H1 (cell line): ENCODE results near the gene DAAM1. TPM values are rescaled to one million over a fixed set of nuclear protein-coding genes. Genes with fewer than 3 reads are reported as not detected.

ENCODE experiments used
- CTCF ChIA-PET: fragments of 300-600 bp; sonication (Branson Sonifier 250); formaldehyde crosslinking; loops from one replicate; lab custom pipeline; 2021; ENCODE audit not compliant: partially characterized antibody; lab: Charles Lee
- POLR2A ChIA-PET: fragments of 300-600 bp; sonication (Branson Sonifier 250); formaldehyde crosslinking; loops from one replicate; lab custom pipeline; 2021; ENCODE audit warnings: inconsistent platforms; ENCODE audit not compliant: partially characterized antibody; lab: Charles Lee
- DNase-seq, 2 experiments: peaks; one replicate each; pipeline versions ENCODE4 v3.0.0 to v3.0.0-alpha.2; 2010 to 2022; ENCODE audit warnings: low spot score in 2 of 2, low read depth in 1 of 2, mixed read lengths in 1 of 2
- FAIRE-seq: peaks from 2 replicates; lab custom pipeline; 2011; peaks lifted over from hg19 to GRCh38; lab: Jason Lieb, UNC
- H2AFZ ChIP-seq: 2 replicates; pipeline ENCODE4 v1.8.1; 2012; ENCODE audit warnings: low read length, inconsistent platforms
- H2AK5ac ChIP-seq: 2 replicates; pipeline ENCODE4 v1.6.1; 2013; ENCODE audit warnings: low read depth, low read length
- H2BK120ac ChIP-seq: replicated peaks from 2 replicates; pipeline ENCODE3; 2013; ENCODE audit warnings: low read depth, low read length, inconsistent platforms
- H2BK12ac ChIP-seq: 2 replicates; pipeline ENCODE4 v1.6.1; 2013; ENCODE audit warnings: low read depth, low read length
- H2BK15ac ChIP-seq: 2 replicates; pipeline ENCODE4 v1.6.1; 2013; ENCODE audit warnings: low read length
- H2BK20ac ChIP-seq: 2 replicates; pipeline ENCODE4 v1.6.1; 2013; ENCODE audit warnings: low read length
- H2BK5ac ChIP-seq: 2 replicates; pipeline ENCODE4 v1.6.1; 2013; ENCODE audit warnings: low read depth, low read length
- H3K14ac ChIP-seq: 2 replicates; pipeline ENCODE4 v1.6.1; 2013; ENCODE audit warnings: inconsistent platforms; ENCODE audit not compliant: insufficient read length
- H3K18ac ChIP-seq: 2 replicates; pipeline ENCODE4 v1.6.1; 2013; ENCODE audit warnings: low read length; ENCODE audit errors: extremely low read depth
- H3K23ac ChIP-seq: 2 replicates; pipeline ENCODE4 v1.6.1; 2013; ENCODE audit warnings: inconsistent platforms; ENCODE audit not compliant: insufficient read length
- H3K23me2 ChIP-seq: 2 replicates; pipeline ENCODE4 v1.6.1; 2013; ENCODE audit warnings: low read depth, low read length
- H3K27ac ChIP-seq: 2 replicates; pipeline ENCODE4 v1.6.1; 2011; ENCODE audit warnings: low read depth, low read length, inconsistent platforms
- H3K27me3 ChIP-seq, 4 experiments: replicated peaks in 1 of 4; 1 replicate in 1 of 4; 2 replicates in 3 of 4; pipeline versions ENCODE4 v1.6.1 to v1.8.1; 2011 to 2013; ENCODE audit warnings: low read length in 3 of 4, mild to moderate bottlenecking in 3 of 4, inconsistent platforms in 2 of 4, mixed read lengths in 2 of 4, moderate library complexity in 1 of 4; ENCODE audit not compliant: control insufficient read depth in 3 of 4, insufficient read depth in 3 of 4; ENCODE audit errors: extremely low read depth in 1 of 4
- H3K36me3 ChIP-seq, 4 experiments: 2 replicates each; pipeline versions ENCODE4 v1.6.1 to v1.8.1; 2011 to 2013; ENCODE audit warnings: mild to moderate bottlenecking in 4 of 4, low read length in 3 of 4, moderate library complexity in 2 of 4, control low read depth in 1 of 4, inconsistent platforms in 1 of 4; ENCODE audit not compliant: insufficient read depth in 4 of 4, control insufficient read depth in 2 of 4
- H3K4ac ChIP-seq: replicated peaks from 2 replicates; pipeline ENCODE3; 2013; ENCODE audit warnings: low read length, low read depth, mixed read lengths, inconsistent platforms; ENCODE audit not compliant: insufficient read length
- H3K4me1 ChIP-seq, 4 experiments: replicated peaks in 1 of 4; 1 replicate in 1 of 4; 2 replicates in 3 of 4; pipeline versions ENCODE4 v1.6.1 to v1.8.1; 2011 to 2013; ENCODE audit warnings: low read length in 3 of 4, inconsistent platforms in 2 of 4, mixed read lengths in 1 of 4; ENCODE audit not compliant: insufficient read depth in 4 of 4, control insufficient read depth in 3 of 4
- H3K4me2 ChIP-seq, 2 experiments: 2 replicates each; pipeline versions ENCODE4 v1.6.1 to v1.8.1; 2011 to 2013; ENCODE audit warnings: low read depth in 2 of 2, low read length in 2 of 2, control low read depth in 1 of 2, inconsistent platforms in 1 of 2, mild to moderate bottlenecking in 1 of 2; ENCODE audit not compliant: insufficient read depth in 1 of 2
- H3K4me3 ChIP-seq, 4 experiments: fragments of 200-600, 300-600 bp in 1 of 4; sonication (generic), shearing (Covaris generic), sonication (Bioruptor Twin) in 1 of 4; 2 replicates each; pipeline versions ENCODE4 v1.5.1 to v1.8.1; 2011 to 2016; ENCODE audit warnings: low read length in 4 of 4, low read depth in 3 of 4, control low read depth in 2 of 4, inconsistent platforms in 2 of 4, mild to moderate bottlenecking in 2 of 4, mixed read lengths in 1 of 4, moderate library complexity in 1 of 4; ENCODE audit not compliant: insufficient read depth in 2 of 4; ENCODE audit errors: extremely low read depth in 1 of 4
- H3K56ac ChIP-seq: replicated peaks from 2 replicates; pipeline ENCODE3; 2013; ENCODE audit warnings: low read depth, mild to moderate bottlenecking, mixed read lengths, low read length, inconsistent platforms; ENCODE audit not compliant: insufficient read length
- H3K79me1 ChIP-seq: 2 replicates; pipeline ENCODE4 v1.6.1; 2013; ENCODE audit warnings: low read depth, low read length, control low read depth
- H3K79me2 ChIP-seq, 2 experiments: 2 replicates each; pipeline versions ENCODE4 v1.6.1 to v1.8.1; 2012 to 2013; ENCODE audit warnings: low read length in 2 of 2, mild to moderate bottlenecking in 2 of 2, inconsistent platforms in 1 of 2; ENCODE audit not compliant: insufficient read depth in 2 of 2, control insufficient read depth in 1 of 2
- H3K9ac ChIP-seq, 4 experiments: replicated peaks in 1 of 4; 1 replicate in 1 of 4; 2 replicates in 3 of 4; pipeline versions ENCODE4 v1.6.1 to v1.8.1; 2011 to 2013; ENCODE audit warnings: low read depth in 3 of 4, low read length in 3 of 4, control low read depth in 2 of 4, mild to moderate bottlenecking in 2 of 4, moderate library complexity in 2 of 4, inconsistent platforms in 1 of 4; ENCODE audit errors: extremely low read depth in 1 of 4
- H3K9me3 ChIP-seq, 2 experiments: 2 replicates each; pipeline versions ENCODE4 v1.6.1 to v1.8.1; 2012 to 2013; ENCODE audit warnings: mild to moderate bottlenecking in 2 of 2, moderate library complexity in 2 of 2, control low read depth in 1 of 2, inconsistent platforms in 1 of 2, low read depth in 1 of 2, low read length in 1 of 2, mixed read lengths in 1 of 2; ENCODE audit not compliant: insufficient read depth in 2 of 2
- H4K20me1 ChIP-seq, 2 experiments: replicated peaks in 1 of 2; 2 replicates each; pipeline versions ENCODE3 to v1.8.1; 2011 to 2013; ENCODE audit warnings: inconsistent platforms in 2 of 2, low read length in 2 of 2, mild to moderate bottlenecking in 1 of 2; ENCODE audit not compliant: insufficient read depth in 2 of 2, control insufficient read depth in 1 of 2
- H4K5ac ChIP-seq: 2 replicates; pipeline ENCODE4 v1.6.1; 2013; ENCODE audit warnings: low read length, low read depth, mixed read lengths, inconsistent platforms; ENCODE audit not compliant: insufficient read length
- H4K8ac ChIP-seq: 2 replicates; pipeline ENCODE4 v1.8.0; 2013; ENCODE audit warnings: mild to moderate bottlenecking, moderate library complexity, low read length, inconsistent platforms; ENCODE audit not compliant: insufficient read depth; ENCODE audit errors: extremely low read depth
- H4K91ac ChIP-seq: replicated peaks from 2 replicates; pipeline ENCODE3; 2013; ENCODE audit warnings: low read length, mixed read lengths, inconsistent platforms; ENCODE audit not compliant: insufficient read length
- SIRT6 ChIP-seq: IDR thresholded peaks from one replicate; pipeline ENCODE4 v1.7.1; 2012; ENCODE audit warnings: low read length, inconsistent platforms
- WGBS, 2 experiments: shearing (Covaris generic) in 1 of 2; methylation state at CpG; one replicate each; pipeline versions ENCODE4 v1.1.6 to v1.1.7; 2013 to 2015; ENCODE audit warnings: low lambda C conversion rate in 2 of 2, mixed read lengths in 2 of 2, inconsistent platforms in 1 of 2, low coverage in 1 of 2, missing lambda C conversion rate in 1 of 2; ENCODE audit not compliant: insufficient replicate concordance in 2 of 2, insufficient coverage in 1 of 2, insufficient read length in 1 of 2; ENCODE audit errors: extremely low coverage in 1 of 2, missing lambda C conversion rate in 1 of 2; 5-methylcytosine and 5-hydroxymethylcytosine counted together
- polyA plus RNA-seq, 7 experiments: library from polyadenylated mRNA; depleted of rRNA in 3 of 7; stranded (reverse) in 5 of 7; unstranded in 2 of 7; fragments of >200 nt in 5 of 7; fragments of 200-250 nt in 2 of 7; gene quantifications; 1 replicate in 5 of 7; 2 replicates in 1 of 7; 4 replicates in 1 of 7; pipeline versions ENCODE4 v1.2.1 to v1.2.3, GENCODE V29; 2011 to 2013; ENCODE audit warnings: missing spikeins in 2 of 7, mixed read lengths in 2 of 7
- total RNA-seq: library from RNA; stranded (reverse); fragmentation: NEBNext Ultra II Directional; extraction: Animal tissue kit (Norgen Biotek cat#: 25700); gene quantifications from 2 replicates; pipeline ENCODE4 v1.2.1, GENCODE V29; 2021

The DAAM1 gene
- total and polyA plus RNA-seq, 2 of the 8 experiments (the other 6 are each of a cell fraction or from before 2014, with no cell fraction given): 5.0 to 44.9 TPM

GRCh38 chr14:59277659-59278058, 89.2 kb downstream of the DAAM1 start:
- 89% methylated on average over 2 of the region's 2 CpGs; no CpG with 5 or more reads in 1 of the 2 experiments for WGBS, 2 experiments

More at GRCh38 chr14:59277659-59278058, 89.2 kb downstream of the DAAM1 start:
- no peak overlapping the region for H3K14ac ChIP-seq
- DNase-seq (no peak), FAIRE-seq (no peak)
- no peak overlapping the region for H3K23ac ChIP-seq
- H2AK5ac ChIP-seq: no peak overlapping the region
- no peak overlapping the region for H2AFZ ChIP-seq
- no peak overlapping the region for H3K18ac ChIP-seq
- H4K8ac ChIP-seq: no peak overlapping the region
- no peak overlapping the region for H4K5ac ChIP-seq
- no peak overlapping the region for H2BK12ac ChIP-seq
- no peak overlapping the region for H2BK15ac ChIP-seq
- H3K79me1 ChIP-seq: no peaks in the 10 kb centered on the region
- ChIA-PET POLR2A (no interaction called here), CTCF (interaction anchor here (0.6 to 3.5 kb wide), 2 partner anchors 15 to 129 kb away, joined by 3 to 15 read pairs; no protein-coding TSS in a partner anchor)
- H3K4me3 ChIP-seq: no peak overlapping the region
- H2BK20ac ChIP-seq: no peak overlapping the region
- H3K9ac ChIP-seq: no peak overlapping the region
- TF ChIP-seq SIRT6: no peak
- no peak overlapping the region for H4K91ac ChIP-seq
- H3K23me2 ChIP-seq: no peaks in the 10 kb centered on the region
- H3K4ac ChIP-seq: no peak overlapping the region
- H3K9me3 ChIP-seq: no peaks in the 10 kb centered on the region
- no peaks in the 10 kb centered on the region for H4K20me1 ChIP-seq
- no peak overlapping the region for H3K56ac ChIP-seq
- H2BK5ac ChIP-seq: no peak overlapping the region
- H3K27me3 ChIP-seq: no peaks in the 10 kb centered on the region
- no peaks in the 10 kb centered on the region for H3K36me3 ChIP-seq
- no peak overlapping the region for H3K4me2 ChIP-seq
- H2BK120ac ChIP-seq: no peak overlapping the region
- H3K4me1 ChIP-seq: no peaks in the 10 kb centered on the region
- H3K27ac ChIP-seq: no peak overlapping the region
- no peaks in the 10 kb centered on the region for H3K79me2 ChIP-seq
